K562 (cell line): ENCODE results near the gene PCBP3. TPM values are rescaled to one million over a fixed set of nuclear protein-coding genes. Genes with fewer than 3 reads are reported as not detected.
A peak's percentile ranks its signal among the peaks of the same experiment; 100 is the strongest.

ENCODE experiments used
- ARID4B ChIP-seq: sonication (generic); formaldehyde crosslinking; IDR thresholded peaks from 2 replicates; pipeline ENCODE4 v1.8.0; 2022; ENCODE audit warnings: mild to moderate bottlenecking, missing genetic modification reagents
- ATF3 ChIP-seq, 2 experiments: fragments of 450-650 bp in 1 of 2; sonication (generic) in 1 of 2; formaldehyde crosslinking in 1 of 2; IDR thresholded peaks in 1 of 2; conservative IDR thresholded peaks in 1 of 2; 2 replicates each; pipeline versions ENCODE4 v1.6.1 to v1.8.1; 2016 to 2023; ENCODE audit warnings: mild to moderate bottlenecking in 2 of 2, moderate library complexity in 2 of 2, inconsistent platforms in 1 of 2, missing genetic modification reagents in 1 of 2
- CBX1 ChIP-seq: sonication (generic); IDR thresholded peaks from 2 replicates; pipeline ENCODE4 v1.6.1; 2016; ENCODE audit warnings: antibody characterized with exemption, low read depth, mild to moderate bottlenecking
- FOSL1 ChIP-seq: fragments of 200-800 bp; sonication (Bioruptor generic); conservative IDR thresholded peaks from 2 replicates; pipeline ENCODE4 v1.6.1; 2016; ENCODE audit warnings: missing genetic modification characterization, missing compliant biosample characterization
- KAT2B ChIP-seq: IDR thresholded peaks from one replicate; pipeline ENCODE4 v1.6.1; 2012; ENCODE audit warnings: low read depth, mild to moderate bottlenecking, control low read depth, inconsistent platforms, low read length, moderate library complexity
- MAX ChIP-seq: sonication (generic); formaldehyde crosslinking; IDR thresholded peaks from 2 replicates; pipeline ENCODE4 v1.9.0; 2022; ENCODE audit warnings: mild to moderate bottlenecking, missing genetic modification reagents
- MECOM ChIP-seq: fragments of 250-450 bp; sonication (Bioruptor Pico); IDR thresholded peaks from 2 replicates; pipeline ENCODE4 v1.8.0; 2022; ENCODE audit warnings: inconsistent platforms
- MLLT1 ChIP-seq, 2 experiments: fragments of 450-650 bp; IDR thresholded peaks; 2 replicates each; pipeline ENCODE4 v1.6.1; 2016
- RCOR1 ChIP-seq, 2 experiments: IDR thresholded peaks; 2 replicates each; pipeline ENCODE4 v1.6.1; 2012; ENCODE audit warnings: low read depth in 2 of 2, low read length in 2 of 2, borderline replicate concordance in 1 of 2, improper control_type of control experiment in 1 of 2
- SMARCA4 ChIP-seq: fragments of 450-650 bp; IDR thresholded peaks from 2 replicates; pipeline ENCODE4 v1.6.1; 2016
- SNRNP70 ChIP-seq: fragments of 200-400 bp; formaldehyde crosslinking; optimal IDR thresholded peaks from 2 replicates; pipeline ENCODE3; 2017; ENCODE audit warnings: low read depth, low read length
- ZBTB1 ChIP-seq: sonication (generic); formaldehyde crosslinking; IDR thresholded peaks from 2 replicates; pipeline ENCODE4 v1.8.1; 2023; ENCODE audit warnings: missing genetic modification reagents, low read depth, mild to moderate bottlenecking, borderline replicate concordance
- ZNF551 ChIP-seq: fragments of 250-450 bp; sonication (Bioruptor Pico); IDR thresholded peaks from 2 replicates; pipeline ENCODE4 v1.5.0; 2021; ENCODE audit warnings: mild to moderate bottlenecking, moderate library complexity
- ZNF717 ChIP-seq: fragments of 250-450 bp; sonication (Bioruptor Pico); IDR thresholded peaks from 2 replicates; pipeline ENCODE4 v1.5.0; 2021
- polyA plus RNA-seq, 8 experiments: library from polyadenylated mRNA; depleted of rRNA in 4 of 8; stranded (reverse) in 5 of 8; unstranded in 3 of 8; fragments of >200 nt; fragmentation: Nextera tagmentation in 2 of 8; fragmentation: Illumina TruSeq in 1 of 8; extraction: Ambion mirVana in 2 of 8; extraction: Trizol in 1 of 8; gene quantifications; 2 replicates each; pipeline versions ENCODE4 v1.2.1 to v1.2.3, GENCODE V29; 2011 to 2014; ENCODE audit warnings: inconsistent platforms in 1 of 8, missing spikeins in 1 of 8
- total RNA-seq, 7 experiments: library from RNA; depleted of rRNA in 6 of 7; stranded (reverse); fragments of >200 nt in 6 of 7; fragmentation: Illumina TruSeq in 2 of 7; extraction: Trizol in 2 of 7; gene quantifications; 2 replicates each; pipeline versions ENCODE4 v1.2.1 to v1.2.3, GENCODE V29; 2011 to 2021; ENCODE audit warnings: low replicate concordance in 1 of 7

Gene PCBP3
- total and polyA plus RNA-seq, 9 of the 15 experiments (the other 6 are each of a cell fraction or from before 2014, with no cell fraction given): 0.18 TPM; not detected in 8

GRCh38 chr21:45974073-45975019, 330.8 kb downstream of the PCBP3 start (continued):
- peak; percentile 32 for TF ChIP-seq ARID4B (CRISPR knock-in tag)
- no peak for TF ChIP-seq ZNF717 (CRISPR knock-in tag)
- no peak for TF ChIP-seq MECOM (CRISPR knock-in tag)
- peak; percentile 87 for TF ChIP-seq ATF3 (IDR thresholded peaks at IDR 0.05)
- no peak for TF ChIP-seq ATF3 (CRISPR knock-in tag; conservative IDR thresholded peaks at IDR 0.05)
- TF ChIP-seq FOSL1: 0 out of 2 replicates have a peak, but pooled peaks have one; percentile 29
- no peak for TF ChIP-seq RCOR1 (IDR thresholded peaks at IDR 0.05; ENCODE audit: borderline replicate concordance in 1 of 2, low read depth in 2 of 2, low read length in 2 of 2)
- no peak for TF ChIP-seq CBX1
- TF ChIP-seq MAX (CRISPR knock-in tag): peak; percentile 59
- TF ChIP-seq SNRNP70: no peak
- TF ChIP-seq ZBTB1: peak; percentile 52; the same call in 1 of the 2 replicates
- no peak for TF ChIP-seq ZNF551 (CRISPR knock-in tag)
- no peak for TF ChIP-seq KAT2B
- TF ChIP-seq MLLT1 (IDR thresholded peaks at IDR 0.05): 0 out of 4 replicates have a peak, but pooled peaks of 1 of the 2 experiments have one; percentile 37
- peak; percentile 35; the same call in 1 of the 2 replicates for TF ChIP-seq SMARCA4
